ENCODE results near the gene MAPK10.
"Not testable (repeated sequence)": the region's sequence is repeated elsewhere in the genome, so short reads cannot be mapped to it uniquely, and the experiment has no call there.

The MAPK10 gene

GRCh38 chr4:86174506-86174905, 185.3 kb downstream of the MAPK10 start:
- DNase-seq, result no peak

- not testable (repeated sequence) for DNase-seq
Observed at GRCh38 chr4:86168335-86168734, 191.5 kb downstream of the MAPK10 start.

GRCh38 chr4:86160426-86160825, 199.4 kb downstream of the MAPK10 start:
- DNase-seq, result no peak

- DNase-seq, result no peak
Observed at GRCh38 chr4:86159216-86159615, 200.6 kb downstream of the MAPK10 start.

GRCh38 chr4:86156531-86156930, 203.3 kb downstream of the MAPK10 start:
- no peak for DNase-seq

- DNase-seq, result no peak
Observed at GRCh38 chr4:86155766-86156165, 204.1 kb downstream of the MAPK10 start.

GRCh38 chr4:86152454-86152853, 207.4 kb downstream of the MAPK10 start:
- DNase-seq, result no peak

GRCh38 chr4:86151196-86151595, 208.7 kb downstream of the MAPK10 start:
- no peak for DNase-seq

GRCh38 chr4:86141161-86141560, 218.7 kb downstream of the MAPK10 start:
- no peak for DNase-seq

- DNase-seq, result no peak
Observed at GRCh38 chr4:86132468-86132867, 227.4 kb downstream of the MAPK10 start.

- no peak for DNase-seq
Observed at GRCh38 chr4:86131456-86131855, 228.4 kb downstream of the MAPK10 start.

GRCh38 chr4:86130160-86130933, 229.5 kb downstream of the MAPK10 start:
- DNase-seq, result no peak

- no peak for DNase-seq
Observed at GRCh38 chr4:86129546-86129945, 230.3 kb downstream of the MAPK10 start.

- no peak for DNase-seq
Observed at GRCh38 chr4:86122404-86122803, 237.4 kb downstream of the MAPK10 start.

- DNase-seq, result no peak
Observed at GRCh38 chr4:86118711-86119110, 241.1 kb downstream of the MAPK10 start.

- no peak for DNase-seq
Observed at GRCh38 chr4:86117705-86118302, 242.0 kb downstream of the MAPK10 start.

- DNase-seq, result no peak
Observed at GRCh38 chr4:86114563-86114962, 245.3 kb downstream of the MAPK10 start.

GRCh38 chr4:86108834-86109233, 251.0 kb downstream of the MAPK10 start:
- DNase-seq, result no peak

GRCh38 chr4:86108137-86108536, 251.7 kb downstream of the MAPK10 start:
- no peak for DNase-seq

- no peak for DNase-seq
Observed at GRCh38 chr4:86107112-86107511, 252.7 kb downstream of the MAPK10 start.

GRCh38 chr4:86106475-86106874, 253.4 kb downstream of the MAPK10 start:
- DNase-seq, result no peak

- DNase-seq, result no peak
Observed at GRCh38 chr4:86101841-86102240, 258.0 kb downstream of the MAPK10 start.

GRCh38 chr4:86101410-86101809, 258.4 kb downstream of the MAPK10 start:
- DNase-seq, result no peak

GRCh38 chr4:86100539-86101215, 259.2 kb downstream of the MAPK10 start:
- no peak for DNase-seq

Measured in CD4-positive, alpha-beta T cell treated with Interleukin-10 for 1 hour (primary cell).